ENCODE results near the gene TAB2.

TAB2 gene

DNA sequence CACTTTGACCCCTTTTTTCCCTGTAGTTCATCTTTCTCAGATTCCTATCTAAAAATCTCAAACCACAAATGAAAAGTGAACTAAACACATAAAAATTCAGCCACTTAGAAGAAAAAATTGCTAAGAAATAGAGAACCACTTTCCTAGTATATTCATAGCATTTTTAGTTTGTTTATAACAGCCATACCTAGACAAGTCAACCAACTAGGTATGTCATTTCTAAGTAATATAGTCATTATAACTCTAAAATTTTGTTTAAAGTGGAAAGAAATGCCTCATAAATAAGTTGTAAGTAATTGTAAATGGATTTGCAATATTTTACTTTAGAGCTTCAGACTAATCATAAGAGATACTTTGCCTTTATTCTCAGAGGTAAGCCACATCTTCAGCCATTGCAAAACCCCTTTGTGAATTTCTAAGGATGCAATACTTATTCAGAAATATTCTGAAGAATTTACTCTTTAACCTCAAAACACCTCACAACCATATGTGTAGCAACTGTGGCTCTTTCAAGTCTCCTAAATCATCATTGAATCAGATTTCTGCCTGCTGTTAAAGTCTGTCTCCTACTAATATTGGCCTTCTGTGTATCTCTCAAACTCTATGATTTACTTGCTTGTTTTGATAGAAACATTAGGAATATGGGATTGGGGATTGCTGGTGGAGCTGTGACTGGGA is 75.6 kb downstream of the TAB2 start:
- Histone ChIP-seq H3K36me3 (replicated peaks) (no peaks in the 10 kb centered on the region), H3K27ac (no peak overlapping the region), H3K27me3 (replicated peaks) (no peaks in the 10 kb centered on the region), H3K4me3 (ENCODE audit: low read depth, low read length) (no peak overlapping the region)
- DNase-seq = no peak
- TF ChIP-seq, protein P1, sequence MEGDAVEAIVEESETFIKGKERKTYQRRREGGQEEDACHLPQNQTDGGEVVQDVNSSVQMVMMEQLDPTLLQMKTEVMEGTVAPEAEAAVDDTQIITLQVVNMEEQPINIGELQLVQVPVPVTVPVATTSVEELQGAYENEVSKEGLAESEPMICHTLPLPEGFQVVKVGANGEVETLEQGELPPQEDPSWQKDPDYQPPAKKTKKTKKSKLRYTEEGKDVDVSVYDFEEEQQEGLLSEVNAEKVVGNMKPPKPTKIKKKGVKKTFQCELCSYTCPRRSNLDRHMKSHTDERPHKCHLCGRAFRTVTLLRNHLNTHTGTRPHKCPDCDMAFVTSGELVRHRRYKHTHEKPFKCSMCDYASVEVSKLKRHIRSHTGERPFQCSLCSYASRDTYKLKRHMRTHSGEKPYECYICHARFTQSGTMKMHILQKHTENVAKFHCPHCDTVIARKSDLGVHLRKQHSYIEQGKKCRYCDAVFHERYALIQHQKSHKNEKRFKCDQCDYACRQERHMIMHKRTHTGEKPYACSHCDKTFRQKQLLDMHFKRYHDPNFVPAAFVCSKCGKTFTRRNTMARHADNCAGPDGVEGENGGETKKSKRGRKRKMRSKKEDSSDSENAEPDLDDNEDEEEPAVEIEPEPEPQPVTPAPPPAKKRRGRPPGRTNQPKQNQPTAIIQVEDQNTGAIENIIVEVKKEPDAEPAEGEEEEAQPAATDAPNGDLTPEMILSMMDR (IDR thresholded peaks at IDR 0.05; ENCODE audit: low read depth, low read length, missing control alignments) = no peak
- in situ Hi-C loops (cut with HindIII; ENCODE audit: low pct_ligation_motif_present, low sequenced_read_pairs) = no loop called here

DNA sequence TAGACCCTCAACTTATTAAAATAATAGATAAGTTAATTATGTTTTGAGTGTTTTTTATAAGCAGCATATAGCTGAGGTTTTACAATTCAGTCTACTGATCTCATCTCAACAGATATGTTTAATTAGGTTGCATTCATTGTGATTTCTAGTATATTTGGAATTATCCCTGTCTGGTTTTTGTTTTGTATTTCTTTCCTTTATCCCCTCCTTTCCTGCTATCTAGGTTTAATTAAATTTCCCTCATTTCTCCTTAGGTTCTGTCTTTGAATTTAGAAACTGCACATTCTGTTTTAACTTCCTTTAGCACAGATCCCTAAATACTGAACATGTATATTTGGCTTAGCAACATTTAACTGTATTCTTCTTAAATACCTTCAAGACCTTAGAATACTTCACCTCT is 77.7 kb downstream of the TAB2 start:
- in situ Hi-C loops (cut with HindIII; ENCODE audit: low pct_ligation_motif_present, low sequenced_read_pairs) = no loop called here
- H3K36me3 ChIP-seq (replicated peaks) = peaks cover 6% of the 10 kb centered on the region
- TF ChIP-seq, protein P1 (IDR thresholded peaks at IDR 0.05; ENCODE audit: low read depth, low read length, missing control alignments) = no peak

DNA sequence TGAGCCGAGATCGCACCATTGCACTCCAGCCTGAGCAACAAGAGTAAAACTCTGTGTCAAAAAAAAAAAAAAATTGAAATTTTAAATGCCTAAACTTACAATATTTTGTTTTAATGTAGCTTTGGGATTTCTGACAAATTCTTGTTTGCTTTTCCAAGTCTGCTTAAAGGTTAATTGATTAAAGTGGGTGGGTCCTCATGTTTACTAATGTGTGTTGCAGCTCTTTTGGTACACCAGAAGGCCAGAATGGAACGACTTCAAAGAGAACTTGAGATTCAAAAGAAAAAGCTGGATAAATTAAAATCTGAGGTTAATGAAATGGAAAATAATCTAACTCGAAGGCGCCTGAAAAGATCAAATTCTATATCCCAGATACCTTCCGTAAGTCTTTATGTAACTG is 79.9 kb downstream of the TAB2 start:
- Histone ChIP-seq H3K4me3 (ENCODE audit: low read depth, low read length) (no peak overlapping the region), H3K27ac (no peak overlapping the region), H3K36me3 (replicated peaks) (peaks cover 7% of the 10 kb centered on the region), H3K27me3 (replicated peaks) (no peaks in the 10 kb centered on the region)
- no peak for DNase-seq
- in situ Hi-C loops (cut with HindIII; ENCODE audit: low pct_ligation_motif_present, low sequenced_read_pairs) = no loop called here
- TF ChIP-seq, protein P1 (IDR thresholded peaks at IDR 0.05; ENCODE audit: low read depth, low read length, missing control alignments) = no peak

More for the DNA sequence above, 77.7 kb downstream of the TAB2 start:
- Histone ChIP-seq H3K27ac (no peak overlapping the region), H3K27me3 (replicated peaks) (no peaks in the 10 kb centered on the region), H3K4me3 (ENCODE audit: low read depth, low read length) (no peak overlapping the region)
- no peak for DNase-seq

DNA sequence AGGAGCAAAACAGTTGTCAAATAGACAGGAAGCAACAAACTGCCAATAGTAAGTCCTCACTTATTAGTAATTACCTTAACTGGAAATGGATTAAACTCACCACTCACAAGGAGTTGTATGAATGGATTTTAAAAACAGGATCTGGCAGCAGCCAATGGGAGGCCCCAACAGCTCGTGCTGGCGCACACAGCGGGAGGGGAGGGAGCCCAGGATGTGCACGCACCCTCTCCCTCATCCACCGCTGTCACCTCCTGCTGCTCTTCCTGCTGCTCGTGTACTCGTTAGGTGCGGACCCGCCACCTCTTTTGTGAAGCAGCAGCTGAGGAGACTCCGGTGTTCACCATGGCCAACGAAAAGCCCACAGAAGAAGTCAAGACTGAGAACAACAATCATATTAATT is 82.5 kb downstream of the TAB2 start, which contains the start of gene SUMO4:
Gene SUMO4 (plus strand): TSS at position 213 of the 400 bp plus-strand sequence. CDS start 130 bp downstream, at position 343.
- in situ Hi-C loops (cut with HindIII; ENCODE audit: low pct_ligation_motif_present, low sequenced_read_pairs) = loop anchor here (25.0 kb wide), 1 partner anchor 313 kb away; no protein-coding TSS in a partner anchor
- no peak for DNase-seq
- no peaks in the 10 kb centered on the region for H3K27me3 ChIP-seq (replicated peaks)
- H3K27ac ChIP-seq = no peak within 1 kb of the TSS
- TF ChIP-seq, protein P1 (IDR thresholded peaks at IDR 0.05; ENCODE audit: low read depth, low read length, missing control alignments) = no peak
- peaks cover 22% of the 10 kb centered on the region for H3K36me3 ChIP-seq (replicated peaks)
- no peak within 1 kb of the TSS for H3K4me3 ChIP-seq (ENCODE audit: low read depth, low read length)

DNA sequence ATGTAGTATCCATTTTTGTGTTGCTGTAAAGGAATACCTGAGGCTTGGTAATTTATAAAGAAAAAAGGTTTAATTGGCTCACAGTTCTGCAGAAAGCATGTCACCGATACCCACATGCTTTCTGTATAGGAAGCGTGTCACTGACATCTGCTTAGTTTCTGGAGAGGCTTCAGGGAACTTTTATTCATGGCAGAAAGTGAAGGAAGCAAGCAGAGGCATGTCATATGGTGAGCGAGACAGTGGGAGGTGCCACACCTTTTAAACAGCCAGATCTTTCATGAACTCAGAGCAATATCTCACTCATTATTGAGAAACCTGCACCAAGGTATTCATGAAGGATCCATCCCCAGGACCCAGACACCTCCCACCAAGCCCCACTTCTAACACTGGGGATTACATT is 86.0 kb downstream of the TAB2 start:
- no peak for DNase-seq
- Histone ChIP-seq H3K4me3 (ENCODE audit: low read depth, low read length) (no peak overlapping the region), H3K36me3 (replicated peaks) (peaks cover 26% of the 10 kb centered on the region), H3K27me3 (replicated peaks) (no peaks in the 10 kb centered on the region), H3K27ac (no peak overlapping the region)
- in situ Hi-C loops (cut with HindIII; ENCODE audit: low pct_ligation_motif_present, low sequenced_read_pairs) = loop anchor here (25.0 kb wide), 1 partner anchor 316 kb away; no protein-coding TSS in a partner anchor
- TF ChIP-seq, protein P1 (IDR thresholded peaks at IDR 0.05; ENCODE audit: low read depth, low read length, missing control alignments) = no peak
